Limb (tissue), 2 donors: ENCODE results near the gene TNFAIP8L3.
A peak's percentile ranks its signal among the peaks of the same experiment; 100 is the strongest.

ENCODE experiments used
- DNase-seq, 2 donors: peaks; one replicate each; pipeline ENCODE4 v3.0.0-alpha.2; 2016; ENCODE audit errors: extremely low spot score in 2 of 2

TNFAIP8L3 gene

DNA sequence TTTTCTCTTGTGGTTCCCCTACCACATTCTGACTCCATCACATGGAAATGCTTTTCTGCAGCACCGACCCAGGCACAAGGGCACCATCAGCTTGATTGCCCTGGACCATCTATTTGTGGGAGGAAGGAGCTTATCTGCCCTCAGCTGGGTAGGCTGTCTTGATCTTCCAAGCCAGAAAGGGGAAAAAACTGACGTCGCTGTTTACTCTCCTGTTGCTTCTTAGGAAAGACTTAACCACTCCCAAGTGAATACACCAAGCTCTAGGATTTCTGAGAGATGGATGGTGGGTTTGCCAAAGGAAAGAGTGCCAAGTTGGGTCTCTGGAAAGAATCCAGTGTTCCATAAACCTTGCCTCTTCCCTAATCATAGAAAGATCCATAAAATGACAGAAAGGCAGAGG is 4.0 kb downstream of the TNFAIP8L3 start:
- no peak for DNase-seq

DNA sequence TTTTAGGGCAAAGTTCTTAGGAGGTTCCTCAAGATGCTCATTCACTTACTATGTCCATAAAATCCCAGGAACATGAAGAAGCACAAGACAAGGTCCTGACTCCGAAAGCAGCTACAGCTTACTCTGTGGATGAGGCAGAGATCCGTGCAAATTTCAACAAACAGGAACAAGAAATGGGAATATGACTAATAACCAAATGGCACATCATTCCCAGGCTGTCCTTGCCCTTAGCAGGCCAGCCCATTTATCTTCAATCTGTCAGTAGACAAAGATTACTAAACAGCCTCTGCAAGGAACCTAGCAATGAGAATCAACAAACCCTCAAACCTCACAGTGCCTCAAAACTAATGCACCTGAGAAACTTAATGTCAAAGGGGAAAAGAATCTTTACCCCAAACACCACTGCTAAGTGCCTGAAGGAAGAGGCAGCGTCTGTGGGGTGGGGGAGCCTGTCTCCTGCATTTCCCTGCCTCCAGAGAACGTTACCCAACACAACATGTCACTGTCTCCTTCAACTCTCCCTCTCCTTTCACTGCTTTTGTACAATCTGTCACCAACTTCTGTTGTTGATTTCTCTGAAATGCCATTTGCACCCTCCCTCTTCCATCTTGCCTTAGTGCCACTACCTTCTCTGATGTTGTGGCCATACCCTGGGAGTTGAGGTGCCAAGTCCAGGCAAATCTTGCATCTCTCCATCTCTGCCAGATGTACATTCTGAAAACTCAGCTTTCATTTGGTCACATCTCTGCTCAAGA is 4.8 kb downstream of the TNFAIP8L3 start:
- DNase-seq = no peak

DNA sequence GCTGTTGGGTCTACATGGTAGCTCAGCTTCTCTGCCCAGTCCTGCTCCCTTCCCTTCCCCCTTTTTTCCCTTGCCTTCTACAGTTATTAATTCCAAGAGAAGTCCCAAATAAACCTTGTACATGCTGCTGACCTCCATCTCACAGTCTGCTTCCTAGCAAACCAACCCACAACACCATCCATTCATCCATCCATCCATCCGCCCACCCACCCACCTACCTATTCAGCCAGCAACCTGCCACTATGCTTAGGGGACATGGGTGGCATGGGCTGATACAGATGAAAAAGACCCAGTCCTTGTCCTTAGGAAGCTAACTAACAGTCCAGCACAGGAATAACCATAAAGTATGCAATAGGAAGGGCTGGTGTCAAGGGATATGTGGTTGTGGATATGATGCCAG is 5.7 kb downstream of the TNFAIP8L3 start:
- DNase-seq = no peak

DNA sequence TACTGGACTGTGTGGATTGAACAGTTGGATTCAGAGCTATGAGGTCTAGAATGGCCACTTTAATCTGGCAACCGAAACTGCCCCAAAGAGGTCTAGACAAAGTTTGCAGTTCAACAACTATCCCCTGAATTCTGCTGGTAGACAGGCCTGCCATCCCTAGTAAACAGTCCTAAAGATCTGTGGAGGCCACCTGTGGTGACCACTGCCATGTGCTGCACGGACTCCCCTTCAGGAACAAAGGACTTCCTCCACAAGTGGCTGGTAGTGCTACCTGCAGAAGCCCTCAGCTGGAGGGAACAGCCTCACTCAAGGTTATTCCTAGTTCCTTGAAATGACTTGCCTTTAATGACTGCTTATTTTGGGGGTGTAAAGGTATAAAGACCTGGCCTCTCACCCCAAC is 6.1 kb downstream of the TNFAIP8L3 start:
- no peak for DNase-seq

DNA sequence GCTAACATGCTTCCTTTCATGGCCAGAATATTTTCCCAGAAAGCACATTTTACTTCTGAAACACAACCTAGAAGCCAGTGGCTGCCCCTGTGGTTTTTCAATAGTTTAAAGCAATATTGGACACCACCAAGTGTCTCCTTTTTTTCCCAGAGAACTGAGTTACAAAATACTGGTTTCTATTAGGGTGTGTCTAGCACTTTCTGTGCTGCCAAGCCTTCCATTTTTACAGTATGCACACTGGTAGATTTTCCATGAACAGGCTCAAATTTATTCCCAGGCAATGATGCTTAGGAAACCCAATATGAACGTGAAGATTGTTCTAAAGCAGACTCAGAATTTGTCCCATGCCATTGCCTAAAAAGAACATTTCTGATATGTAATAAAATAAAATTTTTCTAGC is 7.2 kb downstream of the TNFAIP8L3 start:
- DNase-seq = no peak

DNA sequence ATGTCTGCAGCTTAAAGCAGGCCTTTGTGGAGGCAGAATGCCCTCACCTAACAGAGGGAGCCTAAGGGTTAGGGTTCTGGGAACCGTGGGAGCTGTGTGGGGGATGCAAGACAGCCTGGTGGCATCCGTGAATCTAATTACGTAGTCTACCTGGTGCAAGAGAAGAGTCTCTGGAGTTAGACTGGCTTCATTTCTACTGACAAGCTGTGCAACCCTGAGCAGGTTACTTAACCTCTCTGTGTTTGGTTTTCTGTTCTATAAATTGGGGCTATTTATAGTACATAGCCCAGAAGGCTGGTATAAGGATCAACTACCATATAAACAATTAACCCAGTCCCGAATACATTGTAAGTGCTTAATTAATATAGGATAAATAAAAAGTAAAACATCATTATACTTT is 8.3 kb downstream of the TNFAIP8L3 start:
- no peak for DNase-seq

DNA sequence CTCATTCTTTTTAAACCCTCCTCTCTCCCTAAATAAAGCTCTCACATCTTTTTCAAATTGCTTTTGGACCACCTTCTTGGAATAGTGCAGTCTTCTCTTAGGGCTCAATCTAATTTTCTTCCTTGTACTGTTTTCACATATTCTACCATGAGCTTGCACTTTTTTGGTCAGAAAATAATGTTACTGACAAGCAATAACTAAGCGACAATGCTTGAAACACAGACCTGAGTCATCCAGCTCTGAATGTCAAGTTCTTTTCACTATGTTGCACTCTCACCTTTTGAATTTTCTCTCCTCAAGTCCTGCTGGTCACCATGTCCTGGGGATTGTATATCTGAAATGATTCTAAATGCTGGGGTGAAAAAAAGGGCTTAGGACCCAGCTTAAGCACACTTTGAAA is 8.9 kb downstream of the TNFAIP8L3 start:
- no peak for DNase-seq

DNA sequence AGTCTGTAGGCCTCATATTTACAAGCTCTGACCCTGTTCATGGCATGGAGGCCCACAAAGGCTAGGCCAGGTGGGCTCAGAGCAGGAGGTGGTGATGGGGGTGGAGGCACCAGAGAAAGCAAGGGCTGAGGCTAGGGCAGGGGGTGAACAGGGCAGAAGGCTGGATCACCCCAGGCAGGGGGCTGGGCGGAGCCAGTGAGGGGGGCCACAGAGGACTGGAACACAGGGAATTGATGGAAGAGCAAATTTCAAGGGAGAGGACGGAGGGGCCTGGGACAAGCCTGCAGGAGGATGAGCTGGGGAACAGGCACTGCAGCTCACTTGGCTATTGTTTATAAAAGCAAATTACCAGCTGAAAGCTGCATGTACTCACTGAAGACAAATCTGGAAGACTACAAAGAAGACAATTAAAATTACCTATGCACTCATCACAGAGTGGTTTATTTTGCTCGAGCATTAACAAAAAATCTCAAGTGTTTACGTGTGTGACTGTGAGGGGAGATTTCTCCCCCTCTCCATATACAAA is 11.0 kb downstream of the TNFAIP8L3 start:
- DNase-seq = no peak

DNA sequence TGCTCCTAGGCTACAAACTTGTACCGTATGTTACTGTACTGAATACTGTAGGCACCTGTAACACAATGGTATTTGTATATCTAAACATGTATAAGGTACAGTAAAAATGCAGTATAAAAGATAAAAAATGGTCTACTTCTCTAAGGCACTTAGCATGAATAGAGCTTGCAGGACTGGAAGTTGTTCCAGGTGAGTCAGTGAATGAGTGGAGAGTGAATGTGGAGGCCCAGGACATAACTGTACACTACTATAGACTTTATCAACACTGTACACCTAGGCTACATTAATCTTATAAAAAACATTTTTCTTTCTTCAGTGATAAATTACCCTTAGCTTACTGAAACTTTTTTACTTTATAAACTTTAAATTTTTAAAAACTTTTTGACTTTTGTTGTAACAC is 12.5 kb downstream of the TNFAIP8L3 start:
- no peak for DNase-seq

DNA sequence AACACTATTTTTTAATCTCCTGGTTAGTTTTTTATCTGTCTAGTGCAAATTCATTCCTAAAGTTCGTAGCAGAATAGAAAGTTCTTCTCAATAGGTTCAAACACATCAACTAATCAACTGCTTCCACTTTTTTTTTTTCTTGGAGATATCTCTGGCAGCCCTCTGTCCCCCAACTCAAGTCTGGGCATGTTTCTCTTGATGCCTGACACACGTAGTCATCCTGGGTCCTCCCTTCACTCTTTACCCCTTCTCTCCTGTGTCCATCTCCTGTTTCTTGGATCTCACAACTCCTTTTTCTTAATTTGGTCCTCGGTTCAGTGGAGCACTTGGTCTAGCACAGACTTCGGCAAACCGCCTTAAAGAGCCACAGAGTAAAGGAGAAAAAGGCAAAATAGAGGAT is 14.4 kb downstream of the TNFAIP8L3 start:
- no peak for DNase-seq

DNA sequence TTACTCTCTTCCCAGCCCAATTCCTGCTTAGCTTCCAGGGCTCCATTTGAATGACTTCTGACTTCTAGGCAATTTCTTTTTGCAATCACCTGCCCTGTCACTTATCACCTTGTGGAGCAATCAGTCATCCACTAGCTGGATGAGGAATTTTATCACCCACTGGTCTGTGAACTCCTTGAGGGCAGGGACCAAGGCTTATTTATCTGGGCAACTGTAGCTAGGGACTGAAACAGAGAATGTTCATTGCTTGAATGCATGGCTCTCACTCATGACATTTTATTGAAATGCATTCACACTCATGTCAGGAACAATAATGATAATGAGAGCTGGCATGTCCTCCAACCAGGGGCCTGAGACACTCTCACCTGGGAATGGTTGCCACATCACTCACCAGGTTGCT is 15.5 kb downstream of the TNFAIP8L3 start:
- DNase-seq = no peak

DNA sequence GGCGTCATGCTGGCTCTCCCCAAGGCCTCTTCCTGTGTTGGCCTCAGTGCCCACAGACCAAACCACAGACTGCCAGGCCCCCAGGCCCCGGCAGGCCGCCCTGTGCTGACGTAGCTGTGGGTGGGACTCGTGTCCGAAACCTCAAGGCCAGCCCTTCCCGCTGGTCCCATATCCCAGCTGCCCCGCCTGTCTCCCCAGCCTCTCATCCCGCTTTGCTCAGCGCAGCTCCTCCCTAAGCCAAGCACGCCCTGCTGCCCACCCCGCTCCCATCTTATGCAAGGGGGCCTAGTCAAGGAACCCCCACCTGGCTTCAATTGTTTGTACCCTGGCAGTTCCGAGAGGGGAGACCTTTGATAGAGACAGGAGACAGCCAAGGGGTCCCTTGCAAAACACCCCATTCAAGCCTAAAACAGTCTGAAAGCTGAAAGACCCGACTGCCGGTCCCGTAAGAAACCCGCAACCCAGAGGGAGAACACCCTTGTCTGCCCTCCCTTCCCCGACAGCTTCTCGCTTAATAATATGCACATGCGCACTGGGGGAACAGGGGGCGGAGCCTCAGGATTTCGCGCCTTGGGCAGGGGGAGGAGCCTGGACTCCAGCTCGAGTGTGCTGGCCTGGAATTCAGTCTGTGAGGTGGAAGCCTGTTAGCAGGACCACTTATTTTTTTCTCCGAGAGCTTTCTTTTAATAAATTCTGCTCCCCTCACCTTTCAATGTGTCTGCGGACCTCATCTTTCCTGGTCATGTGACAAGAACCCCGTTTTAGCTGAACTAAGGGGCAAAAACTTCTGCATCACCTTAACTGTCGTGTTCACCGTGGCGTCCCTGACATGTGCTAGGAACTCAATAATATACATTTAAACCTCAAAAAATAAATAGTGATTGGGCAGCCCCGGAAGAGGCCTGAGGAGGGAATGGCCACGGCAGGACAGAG is 17.2 kb downstream of the TNFAIP8L3 start:
- peak; percentile 72 to 84 for DNase-seq

DNA sequence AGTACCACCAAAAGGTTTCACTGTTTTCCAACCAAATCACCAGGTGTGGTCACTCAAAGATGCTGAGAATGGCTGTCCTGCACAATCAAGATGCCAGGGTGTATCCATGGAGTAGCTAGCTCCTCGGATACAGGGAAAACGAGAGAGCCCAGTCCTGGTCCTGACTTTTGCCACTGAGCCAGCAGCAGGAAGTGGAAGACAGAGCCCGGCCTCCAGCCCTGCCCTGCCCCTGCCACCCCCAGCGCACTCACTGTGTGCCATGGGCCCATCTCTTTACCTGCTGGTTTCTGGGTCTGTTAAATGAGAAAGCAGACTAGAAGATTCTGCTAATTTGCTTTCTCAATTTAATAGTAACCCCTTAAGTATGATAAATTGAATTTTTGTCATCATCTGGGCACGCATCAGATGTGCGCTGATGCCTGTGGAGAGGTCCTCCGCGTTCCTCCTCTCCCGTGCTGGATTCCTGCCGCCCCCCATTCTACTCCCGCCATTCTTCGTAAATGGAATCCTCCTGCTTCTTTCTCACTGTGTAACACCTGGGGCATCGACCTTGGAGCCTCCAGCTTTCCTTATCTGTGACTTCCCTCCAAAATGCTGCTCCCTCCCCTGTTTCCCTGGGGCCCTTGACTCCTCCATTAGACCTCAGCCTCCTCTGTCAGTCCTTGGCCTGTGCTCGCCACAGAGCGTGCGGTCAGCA is 18.0 kb downstream of the TNFAIP8L3 start:
- no peak for DNase-seq

DNA sequence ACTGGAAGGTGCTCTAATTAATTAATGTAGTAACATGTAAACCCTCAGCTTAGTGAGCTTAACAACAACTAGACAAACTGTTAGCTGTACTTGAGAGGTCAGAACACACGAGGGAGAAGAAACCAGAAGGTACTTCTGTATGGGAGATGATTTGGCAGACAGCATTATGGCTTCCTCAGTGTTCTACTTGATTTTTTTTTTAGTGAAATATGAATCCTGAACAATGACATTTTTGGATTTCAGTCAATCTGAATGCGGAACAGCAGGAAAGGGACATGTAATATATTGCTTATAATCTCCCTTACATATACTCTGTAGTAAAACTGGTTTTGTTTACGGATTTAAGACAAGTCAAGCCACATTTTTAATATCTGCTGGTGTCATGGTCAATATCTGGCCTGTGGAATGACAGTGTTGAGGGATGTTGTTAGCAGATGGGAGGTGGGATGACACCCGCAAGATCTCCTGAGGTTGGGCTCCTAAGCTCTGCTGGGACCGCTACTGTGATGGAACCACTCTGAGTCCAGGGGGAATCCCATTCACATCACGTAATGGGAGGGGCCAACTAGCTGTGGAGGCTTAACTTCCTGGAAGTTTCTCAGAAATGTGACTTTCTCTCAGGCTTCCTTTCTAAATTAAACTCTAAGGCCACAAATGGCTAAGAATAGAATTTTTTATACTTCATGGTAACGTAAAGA is 18.7 kb downstream of the TNFAIP8L3 start:
- no peak for DNase-seq

DNA sequence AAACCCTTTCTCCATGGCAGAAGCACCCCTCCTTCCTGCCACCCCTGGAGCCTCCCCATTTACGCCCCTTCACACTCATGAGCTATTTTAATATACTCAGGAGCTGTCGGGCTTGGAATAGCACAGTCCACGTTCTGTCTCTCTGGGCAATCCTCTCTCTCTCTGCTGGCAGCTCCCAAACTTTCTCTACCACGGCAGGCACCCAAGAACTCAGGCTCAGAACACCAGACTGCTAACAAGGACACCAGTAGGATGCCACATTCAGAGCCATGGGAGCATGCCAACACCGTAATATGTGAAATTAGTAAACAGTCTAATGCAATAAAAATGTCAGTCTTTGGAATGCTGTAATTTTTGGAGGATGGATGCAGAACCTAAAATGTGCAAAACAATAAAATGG is 19.3 kb downstream of the TNFAIP8L3 start:
- no peak for DNase-seq

DNA sequence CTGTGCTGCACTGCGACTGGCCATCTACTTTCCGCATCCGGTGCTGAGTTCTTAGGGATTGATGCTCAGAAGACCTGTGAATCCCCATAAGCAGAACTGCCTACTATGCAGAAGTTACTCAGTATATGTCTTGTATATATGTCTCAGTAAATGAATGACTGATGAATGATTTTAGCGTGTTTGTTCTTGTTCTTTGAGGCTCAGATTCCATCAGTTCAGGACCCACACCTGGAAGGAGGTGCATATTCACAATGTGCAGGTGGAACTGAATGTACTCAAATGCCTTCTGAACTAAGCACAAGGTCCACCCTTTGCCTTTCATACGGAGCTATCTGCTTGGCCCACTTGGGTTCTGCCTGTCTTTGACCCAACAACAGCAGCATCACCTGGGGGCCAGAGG is 19.8 kb downstream of the TNFAIP8L3 start:
- no peak for DNase-seq

DNA sequence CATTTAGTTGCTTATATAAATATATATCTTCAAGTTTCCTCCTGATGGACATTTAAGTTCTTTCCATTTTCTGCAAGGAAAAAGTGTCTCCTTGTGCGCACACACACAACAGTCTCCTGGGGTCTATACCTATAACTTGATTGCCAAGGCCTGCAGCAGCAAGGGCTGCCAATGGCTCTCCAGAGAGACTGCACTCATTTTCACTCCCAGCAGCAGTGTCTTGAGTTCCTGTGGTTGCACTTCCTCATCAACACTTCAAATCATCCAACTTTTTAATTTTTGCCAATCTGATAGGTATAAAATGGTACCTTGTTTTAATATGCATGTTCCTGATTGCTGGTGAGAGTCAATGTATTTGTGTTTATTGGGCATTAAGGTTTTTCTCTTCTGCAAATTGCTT is 23.1 kb downstream of the TNFAIP8L3 start:
- no peak for DNase-seq

DNA sequence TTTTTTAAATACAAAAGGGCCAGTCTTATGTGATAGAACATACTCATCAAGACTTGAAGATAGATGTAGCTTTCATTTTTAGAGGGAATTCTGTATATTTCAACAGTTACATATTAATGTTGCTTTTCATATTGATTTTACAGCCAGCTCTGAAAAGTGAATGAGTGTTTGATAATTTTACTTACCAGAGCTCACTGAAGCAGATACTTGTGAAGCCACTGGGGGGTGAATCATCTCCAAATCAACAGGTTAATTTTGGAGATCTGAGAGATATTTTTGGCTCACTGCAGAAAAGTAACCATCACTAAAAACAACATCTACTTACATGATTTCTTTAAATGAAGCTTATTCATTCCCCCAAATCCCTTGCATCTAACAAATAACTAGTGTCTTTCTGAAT is 24.7 kb downstream of the TNFAIP8L3 start:
- DNase-seq = no peak

DNA sequence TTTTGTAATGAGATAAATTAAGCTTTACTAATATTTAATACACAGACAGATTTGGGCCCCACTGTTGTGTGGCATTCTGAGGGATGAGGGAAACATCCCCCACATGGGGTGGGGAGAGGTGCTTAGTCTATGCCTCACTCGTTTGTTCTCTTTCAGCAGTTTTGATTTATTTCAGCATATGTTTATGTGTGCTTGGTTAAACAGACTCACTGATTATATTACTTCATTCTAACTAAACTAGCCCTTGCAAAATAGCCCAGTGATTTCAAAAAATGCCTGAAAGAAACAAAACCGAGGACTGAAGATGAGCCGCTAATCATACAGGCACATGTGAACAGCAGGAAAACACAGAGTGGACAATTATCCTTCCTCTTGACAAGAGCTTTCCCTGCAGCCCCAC is 27.2 kb downstream of the TNFAIP8L3 start:
- no peak for DNase-seq

DNA sequence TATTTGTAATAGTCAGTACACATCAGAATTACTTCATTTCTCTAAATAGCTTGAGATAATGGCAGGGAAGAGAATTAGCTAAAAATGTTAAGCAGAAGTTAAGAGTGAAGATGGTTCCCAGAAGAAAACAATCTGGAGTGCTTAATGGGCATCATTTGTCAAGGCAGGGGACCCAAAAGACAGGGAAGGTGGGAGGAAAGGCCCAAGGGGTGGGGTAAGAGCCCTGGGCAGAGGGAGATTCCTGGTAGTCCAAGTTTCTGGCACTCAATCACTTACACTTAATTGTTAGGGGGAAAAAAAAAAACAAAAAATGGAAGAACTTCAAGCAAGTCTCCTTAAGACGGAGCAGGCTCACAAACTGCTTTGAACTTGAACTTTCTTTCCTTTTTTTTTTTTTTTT is 28.9 kb downstream of the TNFAIP8L3 start:
- no peak for DNase-seq

DNA sequence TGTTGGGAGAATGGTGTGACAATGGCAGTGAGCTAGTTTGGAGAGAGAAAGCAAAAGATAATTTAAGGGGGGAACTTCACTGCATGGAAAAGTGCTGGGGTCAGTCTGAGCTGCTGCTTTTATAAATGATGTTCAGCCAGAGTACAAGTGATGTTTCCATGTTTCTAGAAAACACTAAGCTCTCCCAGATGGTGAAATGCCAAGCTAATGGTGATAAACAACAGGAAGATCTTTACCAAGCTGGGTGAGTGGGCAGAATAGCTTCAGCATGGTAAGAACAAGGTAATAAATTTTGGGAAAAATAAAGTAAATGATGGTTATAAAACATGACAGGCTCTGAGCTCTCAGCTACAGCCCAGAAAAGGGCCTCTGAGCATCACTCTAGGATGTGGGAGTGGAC is 29.4 kb downstream of the TNFAIP8L3 start:
- no peak for DNase-seq
